ENCODE results near the gene EFNA5.

EFNA5 gene

GRCh38 chr5:107557051-107557658 lies 113.6 kb downstream of the EFNA5 start (continued):
- TF ChIP-seq ZFHX2 (tag by site-specific recombination; conservative IDR thresholded peaks at IDR 0.05) (peak; percentile 98), ZNF501 (tag by site-specific recombination; IDR thresholded peaks at IDR 0.05) (peak; percentile 50; the same call in 1 of the 2 replicates), OSR2 (tag by site-specific recombination; IDR thresholded peaks at IDR 0.05) (peak; percentile 30; the same call in 1 of the 2 replicates), BCL11B (tag by site-specific recombination; IDR thresholded peaks at IDR 0.05; ENCODE audit: low read depth) (no peak), MZF1 (tag by site-specific recombination; IDR thresholded peaks at IDR 0.05; ENCODE audit: borderline replicate concordance) (peak; percentile 61; the same call in 1 of the 2 replicates), ZNF449 (tag by site-specific recombination; IDR thresholded peaks at IDR 0.05) (no peak), ZNF335 (tag by site-specific recombination; conservative IDR thresholded peaks at IDR 0.05) (peak; percentile 76)

GRCh38 chr5:107556575-107556974 lies 114.2 kb downstream of the EFNA5 start:
- POLR2A ChIA-PET: interaction anchor here (0.7 to 1.7 kb wide), 4 partner anchors 14 to 116 kb away, joined by 3 to 4 read pairs (median 4); no protein-coding TSS in a partner anchor
- CTCF ChIA-PET: interaction anchor here (1.3 to 1.7 kb wide), 2 partner anchors 13 to 16 kb away, joined by 3 to 5 read pairs; no protein-coding TSS in a partner anchor
- TF ChIP-seq ZNF843 (tag by site-specific recombination; IDR thresholded peaks at IDR 0.05): no peak
- TF ChIP-seq ZNF654 (tag by site-specific recombination; IDR thresholded peaks at IDR 0.05; ENCODE audit: low read depth): peak; percentile 31; the same call in 1 of the 2 replicates
- peak; percentile 28; the same call in 1 of the 2 replicates for TF ChIP-seq ZXDB (tag by site-specific recombination; IDR thresholded peaks at IDR 0.05)
- no peak for TF ChIP-seq ZNF341 (tag by site-specific recombination; IDR thresholded peaks at IDR 0.05; ENCODE audit: low read depth)
- TF ChIP-seq ZNF398 (tag by site-specific recombination; IDR thresholded peaks at IDR 0.05): no peak
- no peak for TF ChIP-seq SCRT2 (tag by site-specific recombination; IDR thresholded peaks at IDR 0.05)
- 0 out of 2 replicates have a peak, but pooled peaks have one; percentile 30 for TF ChIP-seq ZBTB21 (tag by site-specific recombination; IDR thresholded peaks at IDR 0.05)
- peak; percentile 94 for TF ChIP-seq ZNF394 (tag by site-specific recombination; IDR thresholded peaks at IDR 0.05; ENCODE audit: borderline replicate concordance)
- TF ChIP-seq ZBTB8A (tag by site-specific recombination; IDR thresholded peaks at IDR 0.05): peak; percentile 73
- no peak for TF ChIP-seq ZNF513 (tag by site-specific recombination; IDR thresholded peaks at IDR 0.05)
- 0 out of 2 replicates have a peak, but pooled peaks have one; percentile 19 for TF ChIP-seq AEBP2 (tag by site-specific recombination; IDR thresholded peaks at IDR 0.05; ENCODE audit: borderline replicate concordance)
- TF ChIP-seq ZNF324 (tag by site-specific recombination; IDR thresholded peaks at IDR 0.05): no peak
- TF ChIP-seq ZNF114 (tag by site-specific recombination; IDR thresholded peaks at IDR 0.05): no peak
- peak; percentile 60 for TF ChIP-seq ZNF623 (tag by site-specific recombination; IDR thresholded peaks at IDR 0.05)
- no peak for TF ChIP-seq ZNF416 (tag by site-specific recombination; IDR thresholded peaks at IDR 0.05)
- peak; percentile 80 for TF ChIP-seq ZNF510 (tag by site-specific recombination; IDR thresholded peaks at IDR 0.05; ENCODE audit: insufficient replicate concordance)
- 0 out of 2 replicates have a peak, but pooled peaks have one; percentile 42 for TF ChIP-seq KLF7 (tag by site-specific recombination; IDR thresholded peaks at IDR 0.05; ENCODE audit: borderline replicate concordance)
- 0 out of 2 replicates have a peak, but pooled peaks have one; percentile 19 for TF ChIP-seq ZNF629 (tag by site-specific recombination; IDR thresholded peaks at IDR 0.05)
- no peak for TF ChIP-seq ZSCAN5A (tag by site-specific recombination; IDR thresholded peaks at IDR 0.05)
- no peak for TF ChIP-seq ZNF223 (tag by site-specific recombination; IDR thresholded peaks at IDR 0.05)

More at GRCh38 chr5:107556575-107556974, 114.2 kb downstream of the EFNA5 start:
- no peaks in the 10 kb centered on the region for H3K36me3 ChIP-seq (ENCODE audit: control insufficient read depth in 2 of 2, insufficient read depth in 1 of 2, low read length in 2 of 2)
- no peak overlapping the region for H3K4me3 ChIP-seq (ENCODE audit: low read depth, low read length)
- H3K9me3 ChIP-seq (ENCODE audit: control insufficient read depth, insufficient read depth, low read depth, low read length): no peaks in the 10 kb centered on the region
- H3K27ac ChIP-seq (ENCODE audit: extremely low read depth, low read depth, low read length): no peak overlapping the region
- H3K4me1 ChIP-seq (ENCODE audit: control insufficient read depth, insufficient read depth, low read length): peaks cover 27% of the 10 kb centered on the region

Measured in HEK293 (cell line).